NCI-H2107 treated with DMSO at 0.1 percent for 48 hours (cell line): ENCODE data around the gene PID1.
A peak's percentile ranks its signal among the peaks of the same experiment; 100 is the strongest.

Experiments used
- DNase-seq: peaks from one replicate; lab custom pipeline; 2025; ENCODE audit not compliant: unreplicated experiment; lab: John Stamatoyannopoulos, UW

The PID1 gene

GRCh38 chr2:229170916-229171315 lies 100.2 kb downstream of the PID1 start:
- no peak for DNase-seq

GRCh38 chr2:229170171-229170570 lies 100.9 kb downstream of the PID1 start:
- DNase-seq = no peak

- no peak for DNase-seq
Observed at GRCh38 chr2:229169751-229170150, 101.3 kb downstream of the PID1 start.

GRCh38 chr2:229164545-229165249 lies 106.4 kb downstream of the PID1 start:
- peak; percentile 23 for DNase-seq

- DNase-seq = no peak
Observed at GRCh38 chr2:229163893-229164292, 107.2 kb downstream of the PID1 start.

- DNase-seq = no peak
Observed at GRCh38 chr2:229162015-229162414, 109.1 kb downstream of the PID1 start.

- no peak for DNase-seq
Observed at GRCh38 chr2:229160984-229161383, 110.1 kb downstream of the PID1 start.

GRCh38 chr2:229160180-229160579 lies 110.9 kb downstream of the PID1 start:
- no peak for DNase-seq

- no peak for DNase-seq
Observed at GRCh38 chr2:229159405-229159804, 111.7 kb downstream of the PID1 start.

GRCh38 chr2:229154381-229154780 lies 116.7 kb downstream of the PID1 start:
- DNase-seq = no peak

GRCh38 chr2:229153951-229154350 lies 117.1 kb downstream of the PID1 start:
- no peak for DNase-seq

- DNase-seq = no peak
Observed at GRCh38 chr2:229153267-229153666, 117.8 kb downstream of the PID1 start.

- no peak for DNase-seq
Observed at GRCh38 chr2:229152674-229153073, 118.4 kb downstream of the PID1 start.

GRCh38 chr2:229150317-229150716 lies 120.8 kb downstream of the PID1 start:
- no peak for DNase-seq

- peak; percentile 2 for DNase-seq
Observed at GRCh38 chr2:229141424-229142025, 129.6 kb downstream of the PID1 start.

GRCh38 chr2:229137639-229138038 lies 133.4 kb downstream of the PID1 start:
- peak; percentile 51 for DNase-seq

GRCh38 chr2:229137066-229137465 lies 134.0 kb downstream of the PID1 start:
- DNase-seq = no peak

- DNase-seq = peak; percentile 68
Observed at GRCh38 chr2:229133155-229133772, 137.8 kb downstream of the PID1 start.

GRCh38 chr2:229132236-229132635 lies 138.9 kb downstream of the PID1 start:
- DNase-seq = no peak

GRCh38 chr2:229130522-229130921 lies 140.6 kb downstream of the PID1 start:
- no peak for DNase-seq

- no peak for DNase-seq
Observed at GRCh38 chr2:229129738-229130371, 141.2 kb downstream of the PID1 start.

GRCh38 chr2:229127471-229127870 lies 143.6 kb downstream of the PID1 start:
- DNase-seq = no peak
